Measurements from ENCODE around the gene ANGPT4.
A peak's percentile ranks its signal among the peaks of the same experiment; 100 is the strongest.
"Not testable (repeated sequence)": the region's sequence is repeated elsewhere in the genome, so short reads cannot be mapped to it uniquely, and the experiment has no call there.

The ANGPT4 gene

GRCh38 chr20:875115-875514 is 41.0 kb downstream of the ANGPT4 start:
- DNase-seq = no peak

GRCh38 chr20:873875-874607 is 42.1 kb downstream of the ANGPT4 start:
- no peak for DNase-seq

- no peak for DNase-seq
Observed at GRCh38 chr20:872855-873520, 43.1 kb downstream of the ANGPT4 start.

GRCh38 chr20:871948-872347 is 44.2 kb downstream of the ANGPT4 start:
- DNase-seq = no peak

GRCh38 chr20:871436-871835 is 44.7 kb downstream of the ANGPT4 start:
- no peak for DNase-seq

- no peak for DNase-seq
Observed at GRCh38 chr20:870758-871157, 45.4 kb downstream of the ANGPT4 start.

- DNase-seq = no peak
Observed at GRCh38 chr20:869606-870005, 46.5 kb downstream of the ANGPT4 start.

GRCh38 chr20:868279-868678 is 47.9 kb downstream of the ANGPT4 start:
- no peak for DNase-seq

GRCh38 chr20:865440-865839 is 50.7 kb downstream of the ANGPT4 start:
- no peak for DNase-seq

GRCh38 chr20:860891-861290 is 55.2 kb downstream of the ANGPT4 start:
- no peak for DNase-seq

- no peak for DNase-seq
Observed at GRCh38 chr20:859751-860231, 56.3 kb downstream of the ANGPT4 start.

- DNase-seq = no peak
Observed at GRCh38 chr20:858011-858410, 58.1 kb downstream of the ANGPT4 start.

GRCh38 chr20:856361-856775 is 59.8 kb downstream of the ANGPT4 start:
- no peak for DNase-seq

- DNase-seq = no peak
Observed at GRCh38 chr20:855466-856360, 60.4 kb downstream of the ANGPT4 start.

GRCh38 chr20:854601-855000 is 61.5 kb downstream of the ANGPT4 start:
- no peak for DNase-seq

- no peak for DNase-seq
Observed at GRCh38 chr20:853406-853996, 62.6 kb downstream of the ANGPT4 start.

- DNase-seq = not testable (repeated sequence)
Observed at GRCh38 chr20:848731-849130, 67.4 kb downstream of the ANGPT4 start.

- DNase-seq = no peak
Observed at GRCh38 chr20:848193-848592, 67.9 kb downstream of the ANGPT4 start.

GRCh38 chr20:846894-847278 is 69.2 kb downstream of the ANGPT4 start:
- peak in 5 of 51 donors; percentile 4 to 15 (median 6) for DNase-seq

GRCh38 chr20:845941-846893 is 69.9 kb downstream of the ANGPT4 start:
- DNase-seq = peak in 1 of 51 donors; percentile 10
